GM19328 (cell line): ENCODE measurements around the gene UBE2L6.

Experiments used
- ATAC-seq: cut with Tn5 transposase; IDR thresholded peaks from one replicate; pipeline ENCODE4 v1.9.1; 2021; ENCODE audit warnings: mild to moderate bottlenecking, moderate library complexity; ENCODE audit not compliant: unreplicated experiment

UBE2L6 gene

GRCh38 chr11:57501953-57502352, 65.5 kb downstream of the UBE2L6 start:
- no peak for ATAC-seq
